Head of caudate nucleus (tissue), 42 donors: ENCODE measurements around the gene PHKB.
"Not testable (repeated sequence)": the region's sequence is repeated elsewhere in the genome, so short reads cannot be mapped to it uniquely, and the experiment has no call there.

Experiments used
- DNase-seq, 42 donors: peaks; one replicate each; pipeline versions ENCODE4 v3.0.0 to v3.0.0-alpha.2; 2020 to 2021; ENCODE audit warnings: mixed read lengths in 7 of 42
- intact Hi-C: fragments of 100-400 bp; cut with DNase I; formaldehyde crosslinking; loops from one replicate; pipeline ENCODE4 v1.15.0; 2022

PHKB gene

GRCh38 chr16:47465919-47466630, 4.9 kb downstream of the PHKB start:
- DNase-seq = no peak
- intact Hi-C loops = loop anchor here (10.0 kb wide), 1 partner anchor 151 kb away; no protein-coding TSS in a partner anchor

DNA sequence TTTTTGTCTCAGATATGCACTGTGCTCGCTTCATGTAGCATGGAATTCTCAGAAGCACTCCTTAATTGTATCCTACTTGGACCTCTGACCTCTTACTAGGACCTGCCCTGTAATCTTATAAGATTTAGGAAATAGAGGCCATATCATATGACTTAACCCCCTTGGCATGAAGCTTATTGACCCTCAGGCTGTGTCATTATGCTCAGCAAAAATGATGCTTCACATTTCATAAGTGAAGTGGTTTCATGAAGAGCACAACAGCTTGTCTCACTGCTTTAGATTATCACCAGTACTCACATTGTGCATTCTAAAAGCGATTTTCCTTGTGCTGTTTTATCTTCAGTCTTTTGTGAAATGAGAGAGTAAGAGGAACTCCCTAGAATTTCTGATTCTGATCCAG, 6.4 kb downstream of the PHKB start:
- no peak for DNase-seq
- intact Hi-C loops = loop anchor here (10.0 kb wide), 1 partner anchor 153 kb away; no protein-coding TSS in a partner anchor

GRCh38 chr16:47468070-47468689, 7.0 kb downstream of the PHKB start:
- intact Hi-C loops = loop anchor here (10.0 kb wide), 1 partner anchor 153 kb away; no protein-coding TSS in a partner anchor
- DNase-seq = not testable (repeated sequence)

GRCh38 chr16:47469227-47469626, 8.1 kb downstream of the PHKB start:
- DNase-seq = no peak
- intact Hi-C loops = loop anchor here (10.0 kb wide), 1 partner anchor 154 kb away; no protein-coding TSS in a partner anchor

GRCh38 chr16:47470211-47470610, 9.1 kb downstream of the PHKB start:
- intact Hi-C loops = no loop called here

GRCh38 chr16:47470810-47471209, 9.7 kb downstream of the PHKB start:
- intact Hi-C loops = no loop called here
- no peak for DNase-seq

More at GRCh38 chr16:47470211-47470610, 9.1 kb downstream of the PHKB start:
- no peak for DNase-seq

- intact Hi-C loops = not testable (repeated sequence)
These were observed 11.9 kb downstream of the PHKB start for GRCh38 chr16:47473004-47473403.

DNA sequence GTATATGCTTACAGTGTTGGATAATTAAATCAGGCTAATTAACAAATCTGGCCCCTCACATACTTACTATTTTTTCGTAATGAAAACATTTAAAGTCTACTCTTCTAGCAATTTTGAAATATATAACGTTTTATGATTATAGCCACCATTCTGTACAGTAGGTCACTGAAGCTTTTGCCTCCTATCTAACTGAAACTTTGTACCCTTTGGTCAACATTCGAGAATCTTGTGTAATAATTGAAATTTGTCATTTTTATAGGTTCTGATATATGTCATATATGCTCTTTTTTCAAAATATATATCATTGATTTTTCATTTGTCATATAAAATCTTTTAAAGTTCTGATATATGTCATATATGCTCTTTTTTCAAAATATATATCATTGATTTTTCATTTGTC, 12.7 kb downstream of the PHKB start:
- DNase-seq = no peak
- intact Hi-C loops = no loop called here

More at GRCh38 chr16:47473004-47473403, 11.9 kb downstream of the PHKB start:
- not testable (repeated sequence) for DNase-seq

DNA sequence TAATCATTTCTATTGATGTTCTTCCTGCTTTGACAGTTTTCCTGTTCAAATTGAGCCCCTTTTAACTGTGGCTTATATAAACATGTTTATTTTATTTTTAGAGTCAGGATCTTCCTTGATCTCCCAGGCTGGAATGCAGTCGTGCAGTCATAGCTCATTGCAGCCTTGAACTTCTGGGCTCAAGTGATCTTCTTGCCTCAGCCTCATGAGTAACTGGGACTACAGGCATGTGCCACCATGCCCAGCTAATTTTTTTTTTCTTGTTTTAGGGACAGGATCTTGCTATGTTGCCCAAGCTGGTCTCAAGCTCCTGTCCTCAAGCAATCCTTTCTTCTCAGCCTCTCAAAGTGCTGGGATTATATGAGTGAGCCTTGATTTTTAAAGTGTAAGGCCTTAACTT, 14.7 kb downstream of the PHKB start:
- intact Hi-C loops = no loop called here
- DNase-seq = no peak

DNA sequence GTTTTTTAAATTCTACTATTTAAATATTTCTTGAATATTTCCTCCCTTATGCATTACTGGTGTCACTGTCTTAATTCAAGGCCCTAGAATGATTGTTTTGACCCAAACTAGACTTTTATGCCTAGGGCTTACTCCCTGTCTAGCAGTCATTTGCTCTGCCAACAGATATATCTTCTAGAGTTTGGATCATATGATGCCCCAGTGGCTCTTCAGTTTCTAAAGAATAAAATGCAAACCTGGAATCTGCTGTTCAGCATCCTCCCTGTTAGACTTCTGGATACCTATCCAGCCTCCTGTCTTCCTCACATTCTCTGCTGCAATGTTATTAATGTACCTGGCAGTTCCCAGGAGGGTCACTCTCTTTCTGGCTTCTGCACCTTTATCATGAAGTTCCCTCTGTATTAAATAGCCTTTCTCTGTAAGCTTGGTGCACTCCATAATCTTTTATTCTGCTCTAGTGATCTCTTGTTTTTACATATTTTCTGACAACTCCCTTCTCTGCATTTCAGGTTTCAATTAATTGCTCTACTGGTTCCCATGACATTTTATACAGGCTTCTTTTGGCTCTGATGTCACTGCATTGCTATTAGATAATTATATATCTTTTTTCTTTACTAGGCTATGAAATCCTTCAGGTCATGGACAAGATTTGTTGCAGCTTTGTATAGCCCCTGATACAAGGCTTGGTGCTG, 15.7 kb downstream of the PHKB start:
- intact Hi-C loops = no loop called here
- DNase-seq = no peak

- intact Hi-C loops = no loop called here
- DNase-seq = no peak
These were observed 16.5 kb downstream of the PHKB start for GRCh38 chr16:47477679-47478078.

DNA sequence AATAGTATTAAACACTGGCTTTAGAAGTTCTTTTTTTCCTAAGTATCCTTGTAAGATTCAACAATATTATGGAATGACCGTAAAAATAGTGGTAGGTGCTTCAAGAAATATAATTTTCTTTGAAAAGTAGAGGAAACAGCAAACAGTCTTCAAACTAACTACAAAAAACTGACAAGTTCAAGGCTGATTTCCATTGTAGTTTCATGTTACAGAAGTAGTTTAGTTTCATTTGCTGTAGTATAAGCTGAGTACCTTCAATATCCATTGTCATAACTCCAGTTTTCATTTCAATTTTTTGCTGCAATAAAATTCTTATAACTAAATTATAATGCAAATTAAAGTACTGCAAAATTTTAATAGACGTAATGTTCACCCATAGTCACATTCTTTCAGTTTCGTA, 19.3 kb downstream of the PHKB start:
- no peak for DNase-seq
- intact Hi-C loops = no loop called here

DNA sequence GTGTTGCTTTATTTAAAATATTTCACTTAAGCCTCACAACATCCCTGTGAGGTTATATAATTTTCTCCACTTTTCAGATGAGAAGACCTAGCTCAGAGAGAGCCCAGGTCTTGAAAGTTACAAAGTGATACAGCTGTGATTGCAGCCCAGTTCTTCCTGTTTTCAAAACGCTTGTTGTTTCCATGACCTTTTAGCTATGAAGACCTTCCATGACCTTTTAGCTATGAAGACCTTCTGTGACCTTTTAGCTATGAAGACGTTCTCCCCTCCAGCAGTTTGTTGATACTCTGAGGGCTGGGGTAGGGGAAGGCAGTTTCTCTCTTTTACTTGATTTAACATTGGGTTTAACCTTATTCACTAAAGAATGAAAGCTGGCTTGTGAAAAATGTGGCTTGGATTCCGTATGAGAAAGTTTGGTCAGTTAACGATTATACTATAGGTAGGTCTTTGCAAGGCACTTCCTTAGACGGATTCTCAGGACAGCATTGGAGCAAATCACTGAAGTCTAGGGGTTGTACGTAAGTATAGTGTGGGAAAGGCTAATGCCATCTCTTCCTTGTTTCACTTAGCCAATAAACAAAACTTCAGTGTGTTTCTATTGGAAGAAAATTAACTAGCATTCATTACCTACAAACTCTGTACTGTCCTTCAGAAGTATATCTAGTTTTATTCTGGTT, 20.7 kb downstream of the PHKB start:
- intact Hi-C loops = no loop called here
- DNase-seq = no peak

DNA sequence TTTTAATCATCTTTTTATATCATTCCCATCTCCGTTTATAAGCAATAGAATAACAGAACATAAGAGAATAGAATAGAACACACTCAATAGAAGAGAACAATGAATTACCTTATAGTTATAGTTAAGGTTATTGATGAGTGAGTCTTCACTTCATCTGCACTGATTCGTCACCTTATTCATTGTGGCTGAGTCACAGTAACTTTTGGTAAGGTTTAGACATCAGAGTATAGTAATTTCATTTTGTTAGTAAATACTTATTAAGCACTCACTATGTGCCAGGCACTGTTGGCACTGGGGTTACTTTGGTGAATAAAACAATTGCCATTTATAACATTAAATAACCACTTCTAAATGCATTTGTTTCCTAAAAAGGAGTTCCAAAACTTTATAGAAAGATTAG, 22.5 kb downstream of the PHKB start:
- no peak for DNase-seq
- intact Hi-C loops = no loop called here

GRCh38 chr16:47486856-47487255, 25.7 kb downstream of the PHKB start:
- no peak for DNase-seq
- intact Hi-C loops = no loop called here

DNA sequence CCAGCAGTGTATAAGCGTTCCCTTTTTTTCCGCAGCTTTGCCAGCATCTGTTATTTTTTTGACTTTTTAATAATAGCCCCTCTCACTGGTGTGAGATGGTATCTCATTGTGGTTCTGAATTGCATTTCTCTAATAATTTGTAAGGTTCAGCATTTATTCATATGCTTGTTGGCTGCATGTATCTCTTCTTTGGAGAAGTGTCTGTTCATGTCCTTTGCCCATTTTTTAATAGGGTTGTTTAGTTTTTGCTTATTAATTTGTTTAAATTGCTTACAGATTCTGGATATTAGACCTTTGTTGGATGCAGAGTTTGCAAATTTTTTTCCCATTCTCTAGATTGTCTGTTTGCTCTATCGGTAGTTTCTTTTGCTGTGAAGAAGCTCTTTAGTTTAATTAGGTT, 26.9 kb downstream of the PHKB start:
- DNase-seq = no peak
- intact Hi-C loops = no loop called here

DNA sequence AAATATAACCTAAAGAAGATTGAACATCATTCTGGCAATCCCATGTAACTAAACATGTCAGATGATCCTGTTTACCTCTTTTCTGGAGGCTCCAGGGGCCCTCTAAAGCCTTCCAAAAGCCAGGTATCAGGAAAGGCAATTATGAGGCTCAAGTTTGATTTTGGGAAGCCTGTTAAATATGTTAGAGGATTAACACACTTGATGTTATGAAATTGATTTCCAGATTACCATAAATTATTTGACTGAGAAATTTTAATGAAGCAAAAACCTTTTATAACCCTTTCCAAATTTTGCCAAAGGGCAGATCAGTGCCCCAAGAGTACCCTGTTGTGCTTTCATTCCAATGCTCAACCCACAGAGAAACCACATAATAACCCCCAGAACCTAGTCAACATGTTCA, 29.3 kb downstream of the PHKB start:
- no peak for DNase-seq
- intact Hi-C loops = no loop called here

DNA sequence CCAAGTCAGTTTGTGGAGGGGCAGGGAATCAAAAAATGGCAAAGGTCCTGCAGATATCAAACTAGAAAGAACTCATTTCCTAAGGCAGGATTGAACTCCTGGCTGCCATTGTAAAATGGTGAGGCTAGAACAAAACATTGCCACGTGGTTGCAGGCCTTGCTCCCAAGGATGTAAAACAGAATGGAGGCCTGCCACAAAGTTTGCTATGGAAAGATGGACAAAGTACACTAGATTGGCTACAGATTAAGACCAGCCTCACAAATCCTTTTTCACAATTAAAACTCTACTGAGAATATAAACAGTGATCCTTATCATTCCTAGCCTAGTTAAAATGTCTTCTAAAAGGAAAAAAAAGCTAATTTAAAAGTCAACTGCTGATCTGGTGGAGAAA, 30.9 kb downstream of the PHKB start:
- intact Hi-C loops = no loop called here
- DNase-seq = no peak
